Right lobe of liver (tissue), 4 donors: ENCODE results near the gene LRRC8E.
A peak's percentile ranks its signal among the peaks of the same experiment; 100 is the strongest.

Experiments
- CTCF ChIP-seq, 4 donors: fragments of 200-600 bp in 3 of 4; fragments of 450-650 bp in 1 of 4; IDR thresholded peaks; one replicate each; pipeline versions ENCODE4 v1.5.1 to v1.8.0; 2016 to 2022; ENCODE audit warnings: antibody characterized with exemption in 4 of 4, mild to moderate bottlenecking in 2 of 4
- POLR2A ChIP-seq: fragments of 450-650 bp; IDR thresholded peaks from one replicate; pipeline ENCODE4 v1.6.1; 2017; ENCODE audit warnings: antibody characterized with exemption, mild to moderate bottlenecking
- donor health status: DM: no; HTN: no; CAD: no.
- donor health status: DM: no; HTN: no; CAD: no.
- donor health status: DM: no; HTN: yes; CAD: no.

- TF ChIP-seq CTCF (IDR thresholded peaks at IDR 0.05) (peak; percentile 84 to 89 (median 86)), POLR2A (no peak)
Measured at GRCh38 chr19:7944177-7944761, 56.0 kb downstream of the LRRC8E start.
